Nephron (organoid): ENCODE measurements around the gene PACS2.

Source experiments
- H3K27ac Mint-ChIP-seq, 3 experiments: 2 replicates each; pipeline ENCODE4 v1.8.0; 2020; ENCODE audit warnings: mixed read lengths in 3 of 3, mild to moderate bottlenecking in 2 of 3, moderate library complexity in 1 of 3
- H3K27me3 Mint-ChIP-seq: 2 replicates; pipeline ENCODE4 v1.8.0; 2021; ENCODE audit warnings: low read depth, mild to moderate bottlenecking, moderate library complexity, mixed read lengths
- H3K36me3 Mint-ChIP-seq: 2 replicates; pipeline ENCODE4 v1.8.0; 2020; ENCODE audit warnings: low read depth, mixed read lengths
- H3K4me1 Mint-ChIP-seq: 2 replicates; pipeline ENCODE4 v1.8.0; 2020; ENCODE audit warnings: mixed read lengths
- H3K4me3 Mint-ChIP-seq, 3 experiments: 2 replicates each; pipeline ENCODE4 v1.8.0; 2020; ENCODE audit warnings: mild to moderate bottlenecking in 3 of 3, mixed read lengths in 3 of 3, moderate library complexity in 2 of 3
- H3K9me3 Mint-ChIP-seq: 2 replicates; pipeline ENCODE4 v1.8.0; 2020; ENCODE audit warnings: mixed read lengths
- CTCF ChIP-seq, 3 experiments: fragments of 200-600 bp; sonication (generic); IDR thresholded peaks; one replicate each; pipeline ENCODE4 v1.5.0; 2021; ENCODE audit warnings: antibody characterized with exemption in 3 of 3; ENCODE audit not compliant: unreplicated experiment in 3 of 3

PACS2 gene

GRCh38 chr14:105378199-105378598 lies 63.7 kb downstream of the PACS2 start:
- Mint-ChIP-seq H3K36me3 (peaks cover 8% of the 10 kb centered on the region), H3K27me3 (no peaks in the 10 kb centered on the region), H3K4me1 (no peaks in the 10 kb centered on the region), H3K4me3 (no peak overlapping the region), H3K9me3 (peaks cover 1% of the 10 kb centered on the region), H3K27ac (peak overlapping the region in 1 of 3 experiments; percentile 41)
- TF ChIP-seq CTCF (IDR thresholded peaks at IDR 0.05; ENCODE audit: unreplicated experiment in 3 of 3) = no peak

GRCh38 chr14:105378873-105379685 lies 64.5 kb downstream of the PACS2 start:
- Mint-ChIP-seq H3K4me3 (no peak overlapping the region), H3K27me3 (no peaks in the 10 kb centered on the region), H3K4me1 (no peaks in the 10 kb centered on the region), H3K36me3 (peaks cover 7% of the 10 kb centered on the region), H3K9me3 (no peaks in the 10 kb centered on the region), H3K27ac (peak overlapping the region in 2 of 3 experiments; percentile 37 to 92)
- no peak for TF ChIP-seq CTCF (IDR thresholded peaks at IDR 0.05; ENCODE audit: unreplicated experiment in 3 of 3)

- Mint-ChIP-seq H3K4me3 (no peak overlapping the region), H3K36me3 (peaks cover 4% of the 10 kb centered on the region), H3K27me3 (no peaks in the 10 kb centered on the region), H3K27ac (no peak overlapping the region), H3K9me3 (no peaks in the 10 kb centered on the region), H3K4me1 (no peaks in the 10 kb centered on the region)
- TF ChIP-seq CTCF (IDR thresholded peaks at IDR 0.05; ENCODE audit: unreplicated experiment in 3 of 3) = no peak
Measured at GRCh38 chr14:105379946-105380345, 65.4 kb downstream of the PACS2 start.

- no peaks in the 10 kb centered on the region for H3K9me3 Mint-ChIP-seq
Measured at GRCh38 chr14:105380756-105381155, 66.2 kb downstream of the PACS2 start.

GRCh38 chr14:105381446-105382342 lies 67.1 kb downstream of the PACS2 start:
- H3K36me3 Mint-ChIP-seq = peaks cover 4% of the 10 kb centered on the region
- no peak for TF ChIP-seq CTCF (IDR thresholded peaks at IDR 0.05; ENCODE audit: unreplicated experiment in 3 of 3)
- H3K27me3 Mint-ChIP-seq = no peaks in the 10 kb centered on the region
- no peaks in the 10 kb centered on the region for H3K4me1 Mint-ChIP-seq
- H3K9me3 Mint-ChIP-seq = no peaks in the 10 kb centered on the region
- no peak overlapping the region for H3K4me3 Mint-ChIP-seq
- H3K27ac Mint-ChIP-seq = no peak overlapping the region

More at GRCh38 chr14:105380756-105381155, 66.2 kb downstream of the PACS2 start:
- Mint-ChIP-seq H3K27ac (no peak overlapping the region), H3K4me1 (no peaks in the 10 kb centered on the region), H3K36me3 (peaks cover 4% of the 10 kb centered on the region), H3K4me3 (no peak overlapping the region), H3K27me3 (no peaks in the 10 kb centered on the region)
- no peak for TF ChIP-seq CTCF (IDR thresholded peaks at IDR 0.05; ENCODE audit: unreplicated experiment in 3 of 3)
